GM12878 (cell line): ENCODE data around the gene SLC20A1. TPM values are rescaled to one million over a fixed set of nuclear protein-coding genes. Genes with fewer than 3 reads are reported as not detected.

ENCODE experiments used
- ATAC-seq: fragments of 200-7000 bp; cut with Tn5 transposase; 3 replicates; pipeline ENCODE4 v1.9.1; 2020; ENCODE audit warnings: mild to moderate bottlenecking, moderate library complexity
- BruUV-seq: library from RNA; stranded (reverse); fragments of 400-500 nt; replicated peaks from 2 replicates; lab custom pipeline; 2021; lab: Mats Ljungman, UMichigan
- CTCF ChIA-PET: fragments of 300-600 bp; sonication (Branson Sonifier 250); formaldehyde crosslinking; extraction: SDS; loops from one replicate; lab custom pipeline; 2021; ENCODE audit warnings: inconsistent platforms; lab: Yijun Ruan, JAX
- POLR2A ChIA-PET: fragments of 350-600 bp; formaldehyde crosslinking; extraction: SDS; loops from one replicate; lab custom pipeline; 2021; ENCODE audit warnings: inconsistent platforms; lab: Charles Lee
- RAD21 ChIA-PET: fragments of 300-600 bp; sonication (Branson Sonifier 250); formaldehyde crosslinking; loops from one replicate; lab custom pipeline; 2023; ENCODE audit warnings: antibody characterized with exemption; ENCODE audit not compliant: unreplicated experiment; lab: Charles Lee
- SMC1A ChIA-PET: fragments of 300-600 bp; sonication (Branson Sonifier 250); formaldehyde crosslinking; loops from one replicate; lab custom pipeline; 2023; ENCODE audit not compliant: unreplicated experiment, uncharacterized antibody; lab: Charles Lee
- DNase-seq: peaks from one replicate; pipeline ENCODE4 v3.0.0-alpha.2; 2011; ENCODE audit warnings: low read depth, low spot score
- FAIRE-seq: peaks from 3 replicates; lab custom pipeline; 2011; peaks lifted over from hg19 to GRCh38; lab: Jason Lieb, UNC
- H2AFZ ChIP-seq: 2 replicates; pipeline ENCODE4 v1.6.0; 2011; ENCODE audit warnings: low read depth, low read length, control low read depth; ENCODE audit not compliant: control insufficient read depth
- H3K27ac ChIP-seq: 2 replicates; pipeline ENCODE4 v1.5.1; 2011; ENCODE audit warnings: control low read depth; ENCODE audit not compliant: control insufficient read depth, insufficient read depth
- H3K27me3 ChIP-seq, 2 experiments: replicated peaks in 1 of 2; 2 replicates each; pipeline versions ENCODE4 v1.6.0 to v1.6.1; 2011; ENCODE audit warnings: low read length in 1 of 2; ENCODE audit not compliant: control insufficient read depth in 2 of 2, insufficient read depth in 2 of 2
- H3K36me3 ChIP-seq, 2 experiments: 2 replicates each; pipeline ENCODE4 v1.5.1; 2011; ENCODE audit warnings: low read length in 1 of 2; ENCODE audit not compliant: control insufficient read depth in 2 of 2, insufficient read depth in 2 of 2
- H3K4me1 ChIP-seq: 2 replicates; pipeline ENCODE4 v1.6.1; 2011; ENCODE audit warnings: mild to moderate bottlenecking, low read length, moderate library complexity, mixed read lengths; ENCODE audit not compliant: control insufficient read depth, insufficient read depth
- H3K4me2 ChIP-seq: 2 replicates; pipeline ENCODE4 v1.6.0; 2011; ENCODE audit warnings: control low read depth; ENCODE audit not compliant: control insufficient read depth, insufficient read depth
- H3K4me3 ChIP-seq: fragments of 200-600 bp; sonication (generic); 2 replicates; pipeline ENCODE4 v1.5.1; 2016
- H3K79me2 ChIP-seq: 2 replicates; pipeline ENCODE4 v1.6.0; 2011; ENCODE audit warnings: low read length; ENCODE audit not compliant: control insufficient read depth, insufficient read depth
- H3K9ac ChIP-seq: 2 replicates; pipeline ENCODE4 v1.8.0; 2011; ENCODE audit warnings: low read length, control low read depth, mixed read lengths; ENCODE audit not compliant: control insufficient read depth, insufficient read depth
- H3K9me3 ChIP-seq: replicated peaks from 3 replicates; pipeline ENCODE4 v1.5.1; 2011; ENCODE audit warnings: mild to moderate bottlenecking, low read length; ENCODE audit not compliant: control insufficient read depth, insufficient read depth
- H4K20me1 ChIP-seq: 2 replicates; pipeline ENCODE4 v1.6.0; 2011; ENCODE audit not compliant: control insufficient read depth, insufficient read depth
- ASH2L ChIP-seq: fragments of 300-600, 200-600 bp; sonication (generic); IDR thresholded peaks from 2 replicates; pipeline ENCODE4 v1.6.1; 2017; ENCODE audit warnings: low read depth, mild to moderate bottlenecking, borderline replicate concordance
- BCL11A ChIP-seq: IDR thresholded peaks from 2 replicates; pipeline ENCODE4 v1.6.1; 2011; ENCODE audit warnings: low read depth, low read length
- CUX1 ChIP-seq: IDR thresholded peaks from 2 replicates; pipeline ENCODE4 v1.6.1; 2012; ENCODE audit warnings: improper control_type of control experiment, low read depth, low read length; ENCODE audit not compliant: insufficient replicate concordance
- KLF5 ChIP-seq: fragments of 450-650 bp; IDR thresholded peaks from 2 replicates; pipeline ENCODE4 v1.6.1; 2014; ENCODE audit warnings: mild to moderate bottlenecking; ENCODE audit not compliant: partially characterized antibody
- MEF2B ChIP-seq: fragments of 450-650 bp; IDR thresholded peaks from 2 replicates; pipeline ENCODE4 v1.6.1; 2018; ENCODE audit warnings: mild to moderate bottlenecking, moderate library complexity; ENCODE audit not compliant: partially characterized antibody, poor library complexity, severe bottlenecking
- MYC ChIP-seq: IDR thresholded peaks from 2 replicates; pipeline ENCODE4 v1.6.1; 2011; ENCODE audit warnings: mild to moderate bottlenecking, low read length, moderate library complexity, inconsistent platforms; ENCODE audit not compliant: insufficient read depth, insufficient replicate concordance, insufficient read length, severe bottlenecking
- PAX8 ChIP-seq: fragments of 450-650 bp; IDR thresholded peaks from 2 replicates; pipeline ENCODE4 v1.6.1; 2017; ENCODE audit warnings: mild to moderate bottlenecking, moderate library complexity
- SIN3A ChIP-seq: IDR thresholded peaks from 2 replicates; pipeline ENCODE4 v1.6.1; 2012; ENCODE audit warnings: low read depth, low read length, improper control_type of control experiment
- SREBF2 ChIP-seq: IDR thresholded peaks from 2 replicates; pipeline ENCODE4 v1.6.1; 2012; ENCODE audit warnings: mild to moderate bottlenecking, low read length
- TCF3 ChIP-seq: IDR thresholded peaks from 2 replicates; pipeline ENCODE4 v1.6.1; 2012; ENCODE audit warnings: low read depth, mild to moderate bottlenecking, low read length, borderline replicate concordance; ENCODE audit not compliant: insufficient read depth
- TCF7 ChIP-seq: IDR thresholded peaks from 2 replicates; pipeline ENCODE4 v1.6.1; 2014; ENCODE audit warnings: antibody characterized with exemption, borderline replicate concordance
- ZNF384 ChIP-seq: IDR thresholded peaks from 2 replicates; pipeline ENCODE4 v1.6.1; 2012; ENCODE audit warnings: low read depth, mild to moderate bottlenecking, low read length, improper control_type of control experiment, borderline replicate concordance
- WGBS: methylation state at CpG from one replicate; pipeline ENCODE4 v1.1.6; 2016; ENCODE audit warnings: low lambda C conversion rate; ENCODE audit not compliant: insufficient replicate concordance, insufficient coverage; ENCODE audit errors: missing lambda C conversion rate; 5-methylcytosine and 5-hydroxymethylcytosine counted together
- in situ Hi-C: fragments of 300-500 bp; cut with MboI; formaldehyde crosslinking; loops from 9 replicates; pipeline ENCODE4 v1.14.3; 2018; ENCODE audit warnings: mixed read lengths
- intact Hi-C: fragments of 100-400 bp; cut with micrococcal nuclease; formaldehyde crosslinking; loops from one replicate; pipeline ENCODE4 v1.14.2; 2022; ENCODE audit not compliant: unreplicated experiment
- polyA plus RNA-seq, 11 experiments: library from polyadenylated mRNA; depleted of rRNA in 4 of 11; unstranded in 6 of 11; stranded (reverse) in 5 of 11; fragments of >200 nt; fragmentation: Nextera tagmentation in 4 of 11; fragmentation: Illumina TruSeq in 1 of 11; extraction: Ambion mirVana in 4 of 11; extraction: Trizol in 1 of 11; gene quantifications; 1 replicate in 1 of 11; 2 replicates in 10 of 11; pipeline versions ENCODE4 v1.2.1 to v1.2.3, GENCODE V29; 2011 to 2016; ENCODE audit warnings: inconsistent platforms in 2 of 11, missing spikeins in 2 of 11, low read depth in 1 of 11
- total RNA-seq, 4 experiments: library from RNA; depleted of rRNA in 3 of 4; stranded (reverse); fragments of >200 nt in 3 of 4; fragmentation: Illumina TruSeq in 1 of 4; extraction: Trizol in 1 of 4; gene quantifications; 2 replicates each; pipeline versions ENCODE4 v1.2.1 to v1.2.3, GENCODE V29; 2013 to 2021

The SLC20A1 gene
- total and polyA plus RNA-seq, 10 of the 15 experiments (the other 5 are each of a cell fraction or from before 2014, with no cell fraction given): 21.2 to 59.1 (median 43.2) TPM

GRCh38 chr2:112637289-112637660, 8.5 kb upstream of the SLC20A1 start (continued):
- TF ChIP-seq ZNF384 (no peak), MEF2B (no peak), KLF5 (no peak), TCF7 (no peak), SREBF2 (no peak), PAX8 (no peak), ASH2L (no peak), BCL11A (no peak), MYC (no peak), TCF3 (no peak)

GRCh38 chr2:112639936-112640335, 5.8 kb upstream of the SLC20A1 start:
- no TSS peak for BruUV-seq
- H3K4me1 ChIP-seq: peaks cover 19% of the 10 kb centered on the region
- no peak for ATAC-seq
- ChIA-PET RAD21 (interaction anchor here (9.9 kb wide), 1 partner anchor 86 kb away, joined by 117 read pairs; no protein-coding TSS in a partner anchor), SMC1A (interaction anchor here (1.1 to 9.1 kb wide), 2 partner anchors 8 to 87 kb away, joined by 5 to 118 read pairs; no protein-coding TSS in a partner anchor), CTCF (interaction anchor here (9.7 kb wide), 1 partner anchor 11 kb away, joined by 155 read pairs; no protein-coding TSS in a partner anchor), POLR2A (interaction anchor here (1.6 kb wide), 1 partner anchor 11 kb away, joined by 5 read pairs; no protein-coding TSS in a partner anchor)
- in situ Hi-C loops: no loop called here
- H3K4me3 ChIP-seq: no peak overlapping the region
- no peak overlapping the region for H3K4me2 ChIP-seq
- no peak overlapping the region for H3K27ac ChIP-seq
- no peak overlapping the region for H3K9ac ChIP-seq
- intact Hi-C loops: no loop called here
- 38% methylated on average over 3 of the region's 3 CpGs for WGBS
- H3K36me3 ChIP-seq: no peaks in the 10 kb centered on the region
- no peak for DNase-seq
- H3K9me3 ChIP-seq: no peaks in the 10 kb centered on the region
- no peaks in the 10 kb centered on the region for H4K20me1 ChIP-seq
- TF ChIP-seq CUX1 (no peak), SIN3A (no peak)
- H3K79me2 ChIP-seq: 0 out of 2 replicates have a peak, but pooled peaks cover under 1% of the 10 kb centered on the region
- no peak for FAIRE-seq
- no peak overlapping the region for H2AFZ ChIP-seq
- H3K27me3 ChIP-seq: peaks cover 0 to 2% of the 10 kb centered on the region in 2 experiments; a peak in 2 of 4 replicates
